Measurements from ENCODE around the gene SPRR1A. TPM values are rescaled to one million over a fixed set of nuclear protein-coding genes. Genes with fewer than 3 reads are reported as not detected.

Gene SPRR1A
- total and polyA plus RNA-seq, 10 of the 15 experiments (the other 5 are each of a cell fraction or from before 2014, with no cell fraction given) = not detected

GRCh38 chr1:152941037-152941711 lies 42.7 kb upstream of the SPRR1A start:
- Histone ChIP-seq H3K27me3 (replicated peaks in 1 of 2; ENCODE audit: control insufficient read depth in 2 of 2, insufficient read depth in 2 of 2, low read length in 1 of 2) (no peaks in the 10 kb centered on the region), H3K79me2 (ENCODE audit: control insufficient read depth, insufficient read depth, low read length) (no peaks in the 10 kb centered on the region), H2AFZ (ENCODE audit: control insufficient read depth, low read depth, low read length) (no peak overlapping the region), H3K9ac (ENCODE audit: control insufficient read depth, insufficient read depth, low read length) (no peak overlapping the region), H3K36me3 (ENCODE audit: control insufficient read depth in 2 of 2, insufficient read depth in 2 of 2, low read length in 1 of 2) (no peaks in the 10 kb centered on the region), H4K20me1 (ENCODE audit: control insufficient read depth, insufficient read depth) (no peaks in the 10 kb centered on the region), H3K4me1 (ENCODE audit: control insufficient read depth, insufficient read depth, low read length) (no peaks in the 10 kb centered on the region), H3K4me3 (no peak overlapping the region), H3K4me2 (ENCODE audit: control insufficient read depth, insufficient read depth) (no peak overlapping the region), H3K9me3 (replicated peaks; ENCODE audit: control insufficient read depth, insufficient read depth, low read length) (no peaks in the 10 kb centered on the region), H3K27ac (ENCODE audit: control insufficient read depth, insufficient read depth) (no peak overlapping the region)
- no TSS peak for BruUV-seq (replicated peaks)
- POLR2A ChIA-PET = no interaction called here
- RAD21 ChIA-PET (ENCODE audit: unreplicated experiment) = no interaction called here
- intact Hi-C loops (cut with micrococcal nuclease; ENCODE audit: unreplicated experiment) = no loop called here
- CTCF ChIA-PET = no interaction called here
- ATAC-seq = no peak
- SMC1A ChIA-PET (ENCODE audit: uncharacterized antibody, unreplicated experiment) = no interaction called here
- no peak for FAIRE-seq
- DNase-seq (ENCODE audit: low read depth, low spot score) = no peak
- WGBS (ENCODE audit: insufficient coverage, insufficient replicate concordance, low lambda C conversion rate, missing lambda C conversion rate) = 19% methylated on average over 8 of the region's 8 CpGs
- TF ChIP-seq RBBP5 (conservative IDR thresholded peaks at IDR 0.05) (no peak), PRDM15 (CRISPR knock-in tag; IDR thresholded peaks at IDR 0.05) (no peak), ZNF207 (IDR thresholded peaks at IDR 0.05; ENCODE audit: borderline replicate concordance) (no peak), CTCF (IDR thresholded peaks at IDR 0.05 in 2 of 3, conservative IDR thresholded peaks at IDR 0.05 in 1 of 3; ENCODE audit: control insufficient read depth in 2 of 3, extremely low read depth in 1 of 3, insufficient read depth in 1 of 3, low read depth in 3 of 3, low read length in 3 of 3) (0 out of 6 replicates have a peak, but pooled peaks of 1 of the 3 experiments have one; percentile 4)
- in situ Hi-C loops (cut with MboI) = no loop called here

Data from GM12878 (cell line).